A673 (cell line): ENCODE data around the gene BAHD1. TPM values are rescaled to one million over a fixed set of nuclear protein-coding genes. Genes with fewer than 3 reads are reported as not detected.

Experiments used
- BruUV-seq: library from RNA; stranded (reverse); fragments of 400-500 nt; replicated peaks from 2 replicates; lab custom pipeline; 2021; lab: Mats Ljungman, UMichigan
- CTCF ChIA-PET: fragments of 300-600 bp; sonication (Branson Sonifier 250); formaldehyde crosslinking; loops from one replicate; lab custom pipeline; 2022; ENCODE audit warnings: antibody characterized with exemption; lab: Charles Lee
- POLR2A ChIA-PET: fragments of 300-600 bp; sonication (Branson Sonifier 250); formaldehyde crosslinking; loops from one replicate; lab custom pipeline; 2022; ENCODE audit warnings: antibody characterized with exemption; ENCODE audit not compliant: low non-redundant PET; lab: Charles Lee
- DNase-seq: peaks from one replicate; pipeline ENCODE4 v3.0.0-alpha.2; 2015; ENCODE audit warnings: low spot score
- H3K27ac ChIP-seq: fragments of 200-600 bp; sonication (generic); 2 replicates; pipeline ENCODE4 v1.5.1; 2016; ENCODE audit warnings: mixed run types, low read depth, mild to moderate bottlenecking, mixed read lengths, antibody characterized with exemption, low read length; ENCODE audit not compliant: poor library complexity, severe bottlenecking
- H3K27me3 ChIP-seq: fragments of 200-600 bp; sonication (generic); replicated peaks from 2 replicates; pipeline ENCODE4 v1.6.1; 2017; ENCODE audit warnings: mixed run types, low read depth, mild to moderate bottlenecking, mixed read lengths, antibody characterized with exemption, low read length; ENCODE audit not compliant: insufficient read depth, poor library complexity
- H3K36me3 ChIP-seq: fragments of 200-600 bp; sonication (generic); 2 replicates; pipeline ENCODE4 v1.6.1; 2016; ENCODE audit warnings: mixed run types, mild to moderate bottlenecking, mixed read lengths, antibody characterized with exemption, low read length; ENCODE audit not compliant: insufficient read depth, poor library complexity, severe bottlenecking
- H3K4me1 ChIP-seq: fragments of 200-600 bp; sonication (generic); 2 replicates; pipeline ENCODE4 v1.6.1; 2017; ENCODE audit warnings: mixed run types, mild to moderate bottlenecking, mixed read lengths, antibody characterized with exemption, low read length; ENCODE audit not compliant: insufficient read depth, poor library complexity, severe bottlenecking
- H3K4me3 ChIP-seq: fragments of 200-600 bp; sonication (generic); 2 replicates; pipeline ENCODE4 v1.5.1; 2016; ENCODE audit warnings: low read depth, mixed run types, mild to moderate bottlenecking, mixed read lengths, low read length; ENCODE audit not compliant: poor library complexity, severe bottlenecking
- H3K9me3 ChIP-seq: fragments of 200-600 bp; sonication (generic); 2 replicates; pipeline ENCODE4 v1.6.1; 2016; ENCODE audit warnings: mixed run types, low read depth, mild to moderate bottlenecking, mixed read lengths, antibody characterized with exemption, low read length; ENCODE audit not compliant: poor library complexity, severe bottlenecking
- CTCF ChIP-seq: fragments of 300-800, 200-600 bp; sonication (generic); conservative IDR thresholded peaks from 2 replicates; pipeline ENCODE4 v1.5.1; 2017; ENCODE audit warnings: low read depth, mild to moderate bottlenecking, antibody characterized with exemption, low read length, moderate library complexity, mixed read lengths
- EZH2 ChIP-seq: fragments of 200-600 bp; sonication (generic); IDR thresholded peaks from 2 replicates; pipeline ENCODE4 v1.6.1; 2017; ENCODE audit warnings: borderline replicate concordance, low read depth, mild to moderate bottlenecking, mixed read lengths, antibody characterized with exemption, low read length; ENCODE audit not compliant: poor library complexity, severe bottlenecking
- intact Hi-C: fragments of 100-400 bp; cut with micrococcal nuclease; formaldehyde crosslinking; loops from one replicate; pipeline ENCODE4 v1.10.0; 2022; ENCODE audit not compliant: unreplicated experiment
- total RNA-seq: library from RNA; stranded (reverse); gene quantifications from 2 replicates; pipeline ENCODE4 v1.2.3, GENCODE V29; 2021

Gene BAHD1
- total RNA-seq, 1 experiment from 2014 or later, result 33.5 TPM

- H3K36me3 ChIP-seq, result peaks cover 35% of the 10 kb centered on the region
- no peaks in the 10 kb centered on the region for H3K9me3 ChIP-seq
- intact Hi-C loops, result no loop called here
- H3K4me1 ChIP-seq, result no peaks in the 10 kb centered on the region
- H3K27ac ChIP-seq, result no peak overlapping the region
- DNase-seq, result no peak
- no TSS peak for BruUV-seq
- CTCF ChIA-PET, result no interaction called here
- H3K4me3 ChIP-seq, result no peak overlapping the region
- POLR2A ChIA-PET, result no interaction called here
- no peak for TF ChIP-seq EZH2
- H3K27me3 ChIP-seq, result no peaks in the 10 kb centered on the region
These were observed 21.2 kb downstream of the BAHD1 start for GRCh38 chr15:40461958-40462357.

- TF ChIP-seq CTCF, result no peak
- no peak for TF ChIP-seq EZH2
- POLR2A ChIA-PET, result no interaction called here
- peaks cover 35% of the 10 kb centered on the region for H3K36me3 ChIP-seq
These were observed 22.5 kb downstream of the BAHD1 start for GRCh38 chr15:40463279-40463678.

GRCh38 chr15:40463886-40464545 is 23.3 kb downstream of the BAHD1 start:
- POLR2A ChIA-PET, result no interaction called here
- intact Hi-C loops, result no loop called here
- DNase-seq, result no peak
- H3K36me3 ChIP-seq, result peaks cover 32% of the 10 kb centered on the region
- no peak overlapping the region for H3K27ac ChIP-seq
- no TSS peak for BruUV-seq
- no peaks in the 10 kb centered on the region for H3K27me3 ChIP-seq
- CTCF ChIA-PET, result no interaction called here
- no peaks in the 10 kb centered on the region for H3K9me3 ChIP-seq
- H3K4me3 ChIP-seq, result no peak overlapping the region
- TF ChIP-seq CTCF (no peak), EZH2 (no peak)
- no peaks in the 10 kb centered on the region for H3K4me1 ChIP-seq

More at GRCh38 chr15:40463279-40463678, 22.5 kb downstream of the BAHD1 start:
- Histone ChIP-seq H3K27ac (no peak overlapping the region), H3K4me3 (no peak overlapping the region), H3K27me3 (no peaks in the 10 kb centered on the region), H3K4me1 (no peaks in the 10 kb centered on the region), H3K9me3 (no peaks in the 10 kb centered on the region)
- no TSS peak for BruUV-seq
- CTCF ChIA-PET, result no interaction called here
- no peak for DNase-seq
- intact Hi-C loops, result no loop called here
